Endodermal cell (in vitro differentiated cells): ENCODE results near the gene DUSP2. TPM values are rescaled to one million over a fixed set of nuclear protein-coding genes. Genes with fewer than 3 reads are reported as not detected.
A peak's percentile ranks its signal among the peaks of the same experiment; 100 is the strongest.

ENCODE experiments used
- DNase-seq: peaks from one replicate; pipeline ENCODE4 v3.0.0-alpha.2; 2017
- H3K27ac ChIP-seq: 2 replicates; pipeline ENCODE4 v1.5.1; 2013; ENCODE audit warnings: mild to moderate bottlenecking, low read depth, low read length, moderate library complexity
- H3K27me3 ChIP-seq: 2 replicates; pipeline ENCODE4 v1.6.1; 2013; ENCODE audit warnings: mild to moderate bottlenecking, low read length, moderate library complexity; ENCODE audit not compliant: insufficient read depth, control insufficient read depth, poor library complexity, severe bottlenecking
- H3K36me3 ChIP-seq: 2 replicates; pipeline ENCODE4 v1.7.0; 2013; ENCODE audit warnings: mild to moderate bottlenecking, low read length, moderate library complexity; ENCODE audit not compliant: control insufficient read depth, insufficient read depth
- H3K4me1 ChIP-seq: one replicate; pipeline ENCODE4 v1.7.0; 2013; ENCODE audit warnings: low read length; ENCODE audit not compliant: control insufficient read depth, insufficient read depth
- H3K4me3 ChIP-seq: 2 replicates; pipeline ENCODE4 v1.5.1; 2013; ENCODE audit warnings: mild to moderate bottlenecking, low read length, moderate library complexity
- H3K9ac ChIP-seq: 2 replicates; pipeline ENCODE4 v1.6.1; 2013; ENCODE audit warnings: mild to moderate bottlenecking, low read length, moderate library complexity; ENCODE audit not compliant: poor library complexity, severe bottlenecking; ENCODE audit errors: extremely low read depth
- H3K9me3 ChIP-seq: 2 replicates; pipeline ENCODE4 v1.6.1; 2013; ENCODE audit warnings: mild to moderate bottlenecking, low read length, moderate library complexity; ENCODE audit not compliant: control insufficient read depth
- H3K27ac Mint-ChIP-seq: 2 replicates; pipeline ENCODE4 v1.8.0; 2020; ENCODE audit warnings: mixed read lengths
- H3K27me3 Mint-ChIP-seq: 2 replicates; pipeline ENCODE4 v1.8.0; 2021; ENCODE audit warnings: mild to moderate bottlenecking, mixed read lengths; ENCODE audit not compliant: insufficient read depth
- H3K36me3 Mint-ChIP-seq: 2 replicates; pipeline ENCODE4 v1.8.0; 2020; ENCODE audit warnings: low read depth, mixed read lengths
- H3K4me1 Mint-ChIP-seq: 2 replicates; pipeline ENCODE4 v1.8.0; 2020; ENCODE audit warnings: mixed read lengths
- H3K4me3 Mint-ChIP-seq: 2 replicates; pipeline ENCODE4 v1.8.0; 2020; ENCODE audit warnings: mild to moderate bottlenecking, moderate library complexity, mixed read lengths
- H3K9me3 Mint-ChIP-seq: 2 replicates; pipeline ENCODE4 v1.8.0; 2020; ENCODE audit warnings: mild to moderate bottlenecking, mixed read lengths
- CTCF ChIP-seq: fragments of 200-600 bp; sonication (generic); conservative IDR thresholded peaks from 2 replicates; pipeline ENCODE4 v1.5.0; 2021; ENCODE audit warnings: antibody characterized with exemption, mild to moderate bottlenecking
- WGBS, 2 experiments: methylation state at CpG; one replicate each; pipeline versions ENCODE4 v1.1.5 to v1.1.7; 2013; ENCODE audit warnings: missing lambda C conversion rate in 2 of 2, mixed read lengths in 1 of 2; ENCODE audit not compliant: insufficient coverage in 1 of 2, insufficient read length in 1 of 2; 5-methylcytosine and 5-hydroxymethylcytosine counted together
- total RNA-seq, 2 donors: library from RNA; stranded (reverse); fragmentation: NEBNext Ultra II Directional in 1 of 2; extraction: Animal tissue kit (Norgen Biotek cat#: 25700) in 1 of 2; gene quantifications; 2 replicates in 1 of 2; 3 replicates in 1 of 2; pipeline ENCODE4 v1.2.1, GENCODE V29; 2021

The DUSP2 gene
- total RNA-seq, 2 donors from 2014 or later: 1.6 to 2.2 TPM

GRCh38 chr2:96170626-96171025 is 25.4 kb upstream of the DUSP2 start:
- Histone ChIP-seq H3K27ac (no peak overlapping the region), H3K4me1 (no peaks in the 10 kb centered on the region), H3K36me3 (no peaks in the 10 kb centered on the region), H3K9ac (no peak overlapping the region), H3K27me3 (no peaks in the 10 kb centered on the region), H3K9me3 (peaks cover 7% of the 10 kb centered on the region), H3K4me3 (no peak overlapping the region)
- Mint-ChIP-seq H3K27me3 (no peaks in the 10 kb centered on the region), H3K9me3 (peaks cover 6% of the 10 kb centered on the region), H3K4me1 (no peaks in the 10 kb centered on the region), H3K4me3 (no peak overlapping the region), H3K36me3 (no peaks in the 10 kb centered on the region), H3K27ac (no peak overlapping the region)
- DNase-seq: no peak
- no peak for TF ChIP-seq CTCF
- WGBS, 2 experiments: 95% methylated on average over 3 of the region's 3 CpGs; no CpG with 5 or more reads in 1 of the 2 experiments

- peaks cover 7% of the 10 kb centered on the region for H3K9me3 ChIP-seq
- no peaks in the 10 kb centered on the region for H3K4me1 ChIP-seq
- H3K36me3 Mint-ChIP-seq: no peaks in the 10 kb centered on the region
- H3K4me3 ChIP-seq: peak overlapping the region; percentile 28
- no peaks in the 10 kb centered on the region for H3K4me1 Mint-ChIP-seq
- H3K9me3 Mint-ChIP-seq: peaks cover 6% of the 10 kb centered on the region
- no peak for DNase-seq
- no peak for TF ChIP-seq CTCF
- no peaks in the 10 kb centered on the region for H3K27me3 ChIP-seq
- no peaks in the 10 kb centered on the region for H3K27me3 Mint-ChIP-seq
- H3K27ac Mint-ChIP-seq: no peak overlapping the region
- WGBS, 2 experiments: 88 to 100% methylated on average over 1 to 2 of the region's 2 CpGs
- no peak overlapping the region for H3K9ac ChIP-seq
- H3K36me3 ChIP-seq: no peaks in the 10 kb centered on the region
- H3K4me3 Mint-ChIP-seq: no peak overlapping the region
- no peak overlapping the region for H3K27ac ChIP-seq
Observed at GRCh38 chr2:96169868-96170507, 24.7 kb upstream of the DUSP2 start.

DNA sequence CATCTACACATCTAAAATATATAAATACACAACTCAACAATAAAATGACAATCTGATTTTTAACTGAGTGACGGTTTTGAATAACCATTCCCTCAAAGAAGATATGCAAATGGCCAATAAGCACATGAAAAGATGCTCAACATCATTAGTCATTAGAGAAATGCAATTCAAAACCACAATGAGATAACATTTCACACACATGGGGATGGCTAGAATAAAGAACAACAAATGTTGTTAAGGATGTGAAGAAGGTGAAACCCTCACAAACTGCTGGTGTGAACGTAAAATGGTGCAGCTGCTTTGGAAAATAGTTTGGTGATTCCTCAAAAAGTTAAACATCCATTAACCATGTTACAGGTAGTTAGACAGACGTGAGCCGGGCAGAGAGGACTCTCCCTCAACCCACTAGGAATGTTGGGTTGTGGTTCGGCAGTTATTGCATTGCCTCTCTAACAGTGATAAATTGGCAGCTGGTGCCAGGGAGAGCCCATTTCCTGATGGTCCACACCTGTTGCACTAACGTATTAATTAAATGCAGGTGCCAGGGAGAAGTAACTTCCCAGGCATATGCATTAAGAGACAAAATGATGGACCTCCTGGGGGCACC is 22.3 kb upstream of the DUSP2 start:
- DNase-seq: no peak
- H3K27me3 ChIP-seq: no peaks in the 10 kb centered on the region
- no peak for TF ChIP-seq CTCF
- H3K4me3 Mint-ChIP-seq: no peak overlapping the region
- 86 to 95% methylated on average over 3 to 6 of the region's 6 CpGs for WGBS, 2 experiments
- peaks cover 7% of the 10 kb centered on the region for H3K9me3 ChIP-seq
- H3K4me1 Mint-ChIP-seq: peaks cover 3% of the 10 kb centered on the region
- H3K9ac ChIP-seq: no peak overlapping the region
- no peak overlapping the region for H3K27ac Mint-ChIP-seq
- H3K9me3 Mint-ChIP-seq: peaks cover 6% of the 10 kb centered on the region
- no peaks in the 10 kb centered on the region for H3K36me3 Mint-ChIP-seq
- no peak overlapping the region for H3K27ac ChIP-seq
- H3K4me1 ChIP-seq: no peaks in the 10 kb centered on the region
- no peaks in the 10 kb centered on the region for H3K36me3 ChIP-seq
- no peaks in the 10 kb centered on the region for H3K27me3 Mint-ChIP-seq
- H3K4me3 ChIP-seq: no peak overlapping the region
